ENCODE data around the gene UNC13C. TPM values are rescaled to one million over a fixed set of nuclear protein-coding genes. Genes with fewer than 3 reads are reported as not detected.

Gene UNC13C
- total and polyA plus RNA-seq, 4 donors, result 0.05 to 16.0 (median 0.12) TPM; not detected in 1

GRCh38 chr15:54675241-54675640, 697.0 kb downstream of the UNC13C start:
- ATAC-seq (ENCODE audit: insufficient read depth, low FRiP score), result no peak

DNA sequence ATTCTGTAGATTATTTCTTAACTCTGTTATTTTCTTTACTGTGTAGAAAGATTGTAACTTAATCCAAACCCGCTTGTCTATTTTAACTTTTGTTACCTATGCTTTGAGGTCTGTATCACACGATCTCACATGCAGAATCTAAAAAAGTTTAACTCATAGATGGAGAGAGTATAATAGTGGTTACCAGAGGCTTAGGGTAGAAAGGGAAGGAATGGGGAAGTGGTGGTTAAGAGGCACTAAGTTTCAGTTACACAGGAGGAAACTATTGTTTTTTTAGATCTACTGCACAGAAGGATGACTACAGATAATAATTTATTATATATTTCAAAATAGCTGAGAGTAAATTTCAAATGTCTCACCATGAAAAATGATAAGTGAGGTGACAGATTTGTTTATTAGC, 703.3 kb downstream of the UNC13C start:
- Histone ChIP-seq H3K27ac (ENCODE audit: low read depth in 1 of 2, low read length in 1 of 2) (no peak overlapping the region), H3K4me3 (no peak overlapping the region), H3K9ac (ENCODE audit: insufficient read depth in 1 of 2, low read length in 2 of 2) (no peak overlapping the region), H3K4me1 (ENCODE audit: control insufficient read depth in 5 of 5, insufficient read depth in 5 of 5, low read length in 5 of 5) (no peaks in the 10 kb centered on the region), H3K36me3 (ENCODE audit: control insufficient read depth in 4 of 4, insufficient read depth in 4 of 4, low read length in 4 of 4) (no peaks in the 10 kb centered on the region), H3K27me3 (ENCODE audit: control insufficient read depth in 3 of 3, insufficient read depth in 3 of 3, low read length in 2 of 3) (no peaks in the 10 kb centered on the region), H3K9me3 (ENCODE audit: control insufficient read depth in 4 of 4, insufficient read depth in 3 of 4, low read length in 3 of 4) (no peaks in the 10 kb centered on the region)
- ATAC-seq (ENCODE audit: insufficient read depth, low FRiP score) (no peak), DNase-seq (no peak)
- 32 to 57% methylated on average over 2 of the region's 2 CpGs for WGBS, 2 donors
- TF ChIP-seq, protein P1, sequence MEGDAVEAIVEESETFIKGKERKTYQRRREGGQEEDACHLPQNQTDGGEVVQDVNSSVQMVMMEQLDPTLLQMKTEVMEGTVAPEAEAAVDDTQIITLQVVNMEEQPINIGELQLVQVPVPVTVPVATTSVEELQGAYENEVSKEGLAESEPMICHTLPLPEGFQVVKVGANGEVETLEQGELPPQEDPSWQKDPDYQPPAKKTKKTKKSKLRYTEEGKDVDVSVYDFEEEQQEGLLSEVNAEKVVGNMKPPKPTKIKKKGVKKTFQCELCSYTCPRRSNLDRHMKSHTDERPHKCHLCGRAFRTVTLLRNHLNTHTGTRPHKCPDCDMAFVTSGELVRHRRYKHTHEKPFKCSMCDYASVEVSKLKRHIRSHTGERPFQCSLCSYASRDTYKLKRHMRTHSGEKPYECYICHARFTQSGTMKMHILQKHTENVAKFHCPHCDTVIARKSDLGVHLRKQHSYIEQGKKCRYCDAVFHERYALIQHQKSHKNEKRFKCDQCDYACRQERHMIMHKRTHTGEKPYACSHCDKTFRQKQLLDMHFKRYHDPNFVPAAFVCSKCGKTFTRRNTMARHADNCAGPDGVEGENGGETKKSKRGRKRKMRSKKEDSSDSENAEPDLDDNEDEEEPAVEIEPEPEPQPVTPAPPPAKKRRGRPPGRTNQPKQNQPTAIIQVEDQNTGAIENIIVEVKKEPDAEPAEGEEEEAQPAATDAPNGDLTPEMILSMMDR (IDR thresholded peaks at IDR 0.05; ENCODE audit: control extremely low read depth, extremely low read depth), result no peak

More at GRCh38 chr15:54675241-54675640, 697.0 kb downstream of the UNC13C start:
- Histone ChIP-seq H3K9ac (ENCODE audit: insufficient read depth in 1 of 2, low read length in 2 of 2) (no peak overlapping the region), H3K36me3 (ENCODE audit: control insufficient read depth in 4 of 4, insufficient read depth in 4 of 4, low read length in 4 of 4) (no peaks in the 10 kb centered on the region), H3K4me3 (no peak overlapping the region), H3K27me3 (ENCODE audit: control insufficient read depth in 3 of 3, insufficient read depth in 3 of 3, low read length in 2 of 3) (no peaks in the 10 kb centered on the region), H3K4me1 (ENCODE audit: control insufficient read depth in 5 of 5, insufficient read depth in 5 of 5, low read length in 5 of 5) (no peaks in the 10 kb centered on the region), H3K9me3 (ENCODE audit: control insufficient read depth in 4 of 4, insufficient read depth in 3 of 4, low read length in 3 of 4) (peaks cover 0 to 4% (median 0%) of the 10 kb centered on the region in 4 donors), H3K27ac (ENCODE audit: low read depth in 1 of 2, low read length in 1 of 2) (no peak overlapping the region)
- DNase-seq, result no peak
- WGBS, 2 donors, result 87 to 90% methylated on average over 1 of the region's 1 CpG
- TF ChIP-seq, protein P1 (IDR thresholded peaks at IDR 0.05; ENCODE audit: control extremely low read depth, extremely low read depth), result no peak

Other genes starting within 250 kb of the UNC13C start
- gene WDR72, start 218.8 kb upstream of the UNC13C start, total RNA-seq, result under 1 TPM; 0.55 to 0.97 TPM
- under 1 TPM; 0.10 to 0.35 TPM for gene WDR72, start 218.8 kb upstream of the UNC13C start, polyA plus RNA-seq

Measured in lung (tissue), 12 donors.